H1 (cell line): ENCODE data around the gene ITM2A. TPM values are rescaled to one million over a fixed set of nuclear protein-coding genes. Genes with fewer than 3 reads are reported as not detected.

Experiments used
- ATF2 ChIP-seq: IDR thresholded peaks from 2 replicates; pipeline ENCODE4 v1.6.1; 2012; ENCODE audit warnings: low read length, inconsistent platforms
- CHD7 ChIP-seq: fragments of 300-600 bp; sonication (generic); IDR thresholded peaks from 2 replicates; pipeline ENCODE4 v1.7.1; 2012; ENCODE audit warnings: low read length, moderate library complexity, mild to moderate bottlenecking, inconsistent platforms; ENCODE audit not compliant: insufficient replicate concordance
- E2F6 ChIP-seq: IDR thresholded peaks from 2 replicates; pipeline ENCODE4 v1.6.1; 2012; ENCODE audit warnings: inconsistent platforms
- JUN ChIP-seq: IDR thresholded peaks from 2 replicates; pipeline ENCODE4 v1.6.1; 2011; ENCODE audit warnings: low read depth, mild to moderate bottlenecking, improper control_type of control experiment, low read length
- POLR2AphosphoS5 ChIP-seq: IDR thresholded peaks from 2 replicates; pipeline ENCODE4 v1.6.1; 2011; ENCODE audit warnings: low read depth, low read length
- RXRA ChIP-seq: IDR thresholded peaks from 2 replicates; pipeline ENCODE4 v1.6.1; 2011; ENCODE audit warnings: low read depth, mild to moderate bottlenecking, low read length, moderate library complexity; ENCODE audit not compliant: insufficient read depth
- polyA plus RNA-seq, 7 experiments: library from polyadenylated mRNA; depleted of rRNA in 3 of 7; stranded (reverse) in 5 of 7; unstranded in 2 of 7; fragments of >200 nt in 5 of 7; fragments of 200-250 nt in 2 of 7; gene quantifications; 1 replicate in 5 of 7; 2 replicates in 1 of 7; 4 replicates in 1 of 7; pipeline versions ENCODE4 v1.2.1 to v1.2.3, GENCODE V29; 2011 to 2013; ENCODE audit warnings: missing spikeins in 2 of 7, mixed read lengths in 2 of 7
- total RNA-seq: library from RNA; stranded (reverse); fragmentation: NEBNext Ultra II Directional; extraction: Animal tissue kit (Norgen Biotek cat#: 25700); gene quantifications from 2 replicates; pipeline ENCODE4 v1.2.1, GENCODE V29; 2021

ITM2A gene
- total and polyA plus RNA-seq, 2 of the 8 experiments (the other 6 are each of a cell fraction or from before 2014, with no cell fraction given), result 35.7 to 52.0 TPM

- TF ChIP-seq ATF2 (no peak), E2F6 (no peak), JUN (no peak), POLR2AphosphoS5 (no peak), CHD7 (no peak), RXRA (no peak)
Observed at GRCh38 chrX:79336869-79337815, 30.0 kb downstream of the ITM2A start (continued).
